ENCODE measurements around the gene GDPD3. TPM values are rescaled to one million over a fixed set of nuclear protein-coding genes. Genes with fewer than 3 reads are reported as not detected.
A peak's percentile ranks its signal among the peaks of the same experiment; 100 is the strongest.

The GDPD3 gene
- total and polyA plus RNA-seq, 9 of the 15 experiments (the other 6 are each of a cell fraction or from before 2014, with no cell fraction given), result 0.47 to 3.9 (median 1.1) TPM

- ATAC-seq, result no peak
- POLR2A ChIA-PET, result interaction anchor here (0.5 to 1.1 kb wide), 4 partner anchors 12 to 72 kb away, joined by 3 to 4 read pairs (median 3); no protein-coding TSS in a partner anchor
- in situ Hi-C loops (cut with MboI) (no loop called here), intact Hi-C loops (cut with micrococcal nuclease) (no loop called here)
- no peaks in the 10 kb centered on the region for H3K9me3 ChIP-seq (replicated peaks; ENCODE audit: control insufficient read depth, insufficient read depth, low read depth, low read length)
- peaks cover 13 to 34% of the 10 kb centered on the region in 2 experiments; a peak in 4 of 5 replicates for H3K4me1 ChIP-seq (replicated peaks in 1 of 2; ENCODE audit: control insufficient read depth in 2 of 2, insufficient read depth in 2 of 2, low read length in 2 of 2)
- TF ChIP-seq NR2C1 (IDR thresholded peaks at IDR 0.05) (peak; percentile 54; the same call in 1 of the 2 replicates), NR2C1 (tag; IDR thresholded peaks at IDR 0.05) (peak; percentile 63), TSC22D4 (tag; IDR thresholded peaks at IDR 0.05) (no peak)
- H3K9ac ChIP-seq (ENCODE audit: insufficient read depth in 1 of 2, low read depth in 2 of 2, low read length in 2 of 2), result 0 out of 4 replicates have a peak overlapping the region, but pooled peaks of 1 of the 2 experiments have one; percentile 32
- no peaks in the 10 kb centered on the region for H3K27me3 ChIP-seq (ENCODE audit: control insufficient read depth in 2 of 2, insufficient read depth in 2 of 2, low read length in 2 of 2)
- H3K27ac ChIP-seq (ENCODE audit: extremely low read depth, low read depth, low read length), result no peak overlapping the region
- CTCF ChIA-PET (ENCODE audit: low intra/inter-chr PET ratio), result no interaction called here
- no peak overlapping the region for H2AFZ ChIP-seq (ENCODE audit: low read depth, low read length)
- H3K9me1 ChIP-seq (ENCODE audit: control insufficient read depth, insufficient read depth, low read length), result peaks cover 6% of the 10 kb centered on the region
- WGBS (ENCODE audit: insufficient coverage, low coverage, missing lambda C conversion rate), result 81% methylated on average over 15 of the region's 16 CpGs
- no peaks in the 10 kb centered on the region for H3K79me2 ChIP-seq (ENCODE audit: control insufficient read depth, insufficient read depth, low read length)
- FAIRE-seq, result no peak
- H4K20me1 ChIP-seq (replicated peaks; ENCODE audit: control insufficient read depth, insufficient read depth, low read length), result no peaks in the 10 kb centered on the region
- no peak overlapping the region for H3K4me3 ChIP-seq
- BruUV-seq (replicated peaks), result no TSS peak
- peaks cover 16% of the 10 kb centered on the region; the same call in 1 of the 3 replicates for H3K36me3 ChIP-seq (ENCODE audit: control insufficient read depth, insufficient read depth, low read length)
- no peak for DNase-seq (ENCODE audit: extremely low read depth in 1 of 4, low spot score in 3 of 4)
- H3K4me2 ChIP-seq (ENCODE audit: insufficient read depth, low read length), result no peak overlapping the region
Measured at GRCh38 chr16:30116291-30117207, 3.2 kb upstream of the GDPD3 start.

GRCh38 chr16:30115238-30115637 lies 1.9 kb upstream of the GDPD3 start:
- H2AFZ ChIP-seq (ENCODE audit: low read depth, low read length), result no peak overlapping the region
- 90% methylated on average over 7 of the region's 7 CpGs for WGBS (ENCODE audit: insufficient coverage, low coverage, missing lambda C conversion rate)
- ChIA-PET POLR2A (interaction anchor here (0.6 to 1.5 kb wide), 2 partner anchors 23 to 62 kb away, joined by 3 read pairs; a partner anchor contains a TSS), CTCF (ENCODE audit: low intra/inter-chr PET ratio) (no interaction called here)
- intact Hi-C loops (cut with micrococcal nuclease) (no loop called here), in situ Hi-C loops (cut with MboI) (no loop called here)
- H3K4me1 ChIP-seq (replicated peaks in 1 of 2; ENCODE audit: control insufficient read depth in 2 of 2, insufficient read depth in 2 of 2, low read length in 2 of 2), result peaks cover 13 to 31% of the 10 kb centered on the region in 2 experiments; a peak in 4 of 5 replicates
- H4K20me1 ChIP-seq (replicated peaks; ENCODE audit: control insufficient read depth, insufficient read depth, low read length), result no peaks in the 10 kb centered on the region
- no peak overlapping the region for H3K4me2 ChIP-seq (ENCODE audit: insufficient read depth, low read length)
- H3K27me3 ChIP-seq (ENCODE audit: control insufficient read depth in 2 of 2, insufficient read depth in 2 of 2, low read length in 2 of 2), result no peaks in the 10 kb centered on the region
- H3K27ac ChIP-seq (ENCODE audit: extremely low read depth, low read depth, low read length), result no peak overlapping the region
- H3K9ac ChIP-seq (ENCODE audit: insufficient read depth in 1 of 2, low read depth in 2 of 2, low read length in 2 of 2), result peak overlapping the region in 1 of 2 experiments; percentile 56; a peak in 1 of 4 replicates
- DNase-seq (ENCODE audit: extremely low read depth in 1 of 4, low spot score in 3 of 4) (no peak), FAIRE-seq (no peak), ATAC-seq (no peak)
- H3K36me3 ChIP-seq (ENCODE audit: control insufficient read depth, insufficient read depth, low read length), result peaks cover 16% of the 10 kb centered on the region; the same call in 1 of the 3 replicates
- no peak overlapping the region for H3K4me3 ChIP-seq
- BruUV-seq (replicated peaks), result no TSS peak
- peaks cover 6% of the 10 kb centered on the region for H3K9me1 ChIP-seq (ENCODE audit: control insufficient read depth, insufficient read depth, low read length)
- H3K9me3 ChIP-seq (replicated peaks; ENCODE audit: control insufficient read depth, insufficient read depth, low read depth, low read length), result no peaks in the 10 kb centered on the region
- no peaks in the 10 kb centered on the region for H3K79me2 ChIP-seq (ENCODE audit: control insufficient read depth, insufficient read depth, low read length)
- TF ChIP-seq GABPB1 (CRISPR knock-in tag; IDR thresholded peaks at IDR 0.05) (no peak), ARID4B (CRISPR knock-in tag; IDR thresholded peaks at IDR 0.05) (no peak), DACH1 (IDR thresholded peaks at IDR 0.05; ENCODE audit: partially characterized antibody) (no peak), FOXO4 (CRISPR knock-in tag; IDR thresholded peaks at IDR 0.05) (no peak), ZNF12 (CRISPR knock-in tag; IDR thresholded peaks at IDR 0.05) (no peak)

Data from K562 (cell line).